HepG2 (cell line): ENCODE results near the gene TNFRSF9. TPM values are rescaled to one million over a fixed set of nuclear protein-coding genes. Genes with fewer than 3 reads are reported as not detected.

Source experiments
- ATAC-seq: fragments of 200-7000 bp; cut with Tn5 transposase; 3 replicates; pipeline ENCODE4 v1.9.1; 2020; ENCODE audit warnings: mild to moderate bottlenecking, moderate library complexity
- BruUV-seq: library from RNA; stranded (reverse); fragments of 400-500 nt; replicated peaks from 2 replicates; lab custom pipeline; 2021; lab: Mats Ljungman, UMichigan
- CTCF ChIA-PET: fragments of 300-600 bp; formaldehyde crosslinking; extraction: SDS; loops from one replicate; lab custom pipeline; 2021; ENCODE audit warnings: low total read pairs, inconsistent platforms, low intra/inter-chr PET ratio; lab: Yijun Ruan, JAX
- POLR2A ChIA-PET: fragments of 350-600 bp; sonication (Branson Sonifier 250); formaldehyde crosslinking; loops from one replicate; lab custom pipeline; 2020; ENCODE audit warnings: antibody characterized with exemption, inconsistent platforms; lab: Yijun Ruan, JAX
- DNase-seq: peaks from one replicate; pipeline ENCODE4 v3.0.0-alpha.2; 2015; ENCODE audit warnings: low spot score
- FAIRE-seq: peaks from 3 replicates; lab custom pipeline; 2011; peaks lifted over from hg19 to GRCh38; lab: Jason Lieb, UNC
- H2AFZ ChIP-seq: one replicate; pipeline ENCODE4 v1.6.1; 2011; ENCODE audit warnings: low read length, inconsistent platforms
- H3K27ac ChIP-seq: fragments of 300-600 bp; 3 replicates; pipeline ENCODE4 v1.8.0; 2011; ENCODE audit warnings: mixed run types, mild to moderate bottlenecking, mixed read lengths, low read length, inconsistent platforms; ENCODE audit not compliant: insufficient read depth; ENCODE audit errors: extremely low read length
- H3K27me3 ChIP-seq, 2 experiments: fragments of 200-600 bp in 1 of 2; 2 replicates in 1 of 2; 3 replicates in 1 of 2; pipeline versions ENCODE4 v1.6.0 to v1.8.0; 2011; ENCODE audit warnings: low read length in 2 of 2, mild to moderate bottlenecking in 2 of 2, moderate library complexity in 2 of 2, inconsistent platforms in 1 of 2; ENCODE audit not compliant: insufficient read depth in 2 of 2, control insufficient read depth in 1 of 2
- H3K36me3 ChIP-seq, 2 experiments: fragments of 200-600 bp in 1 of 2; replicated peaks in 1 of 2; 2 replicates in 1 of 2; 3 replicates in 1 of 2; pipeline versions ENCODE4 v1.5.1 to v1.8.0; 2011; ENCODE audit warnings: low read length in 2 of 2, inconsistent platforms in 1 of 2; ENCODE audit not compliant: insufficient read depth in 2 of 2, control insufficient read depth in 1 of 2
- H3K4me1 ChIP-seq: 2 replicates; pipeline ENCODE4 v1.5.1; 2012; ENCODE audit warnings: low read length, inconsistent platforms; ENCODE audit not compliant: insufficient read depth
- H3K4me2 ChIP-seq: 2 replicates; pipeline ENCODE4 v1.6.0; 2011; ENCODE audit warnings: low read depth, low read length, inconsistent platforms
- H3K4me3 ChIP-seq, 3 experiments: fragments of 200-600 bp in 1 of 3; sonication (generic), shearing (Covaris generic) in 1 of 3; replicated peaks in 1 of 3; 2 replicates each; pipeline ENCODE4 v1.5.1; 2011 to 2016; ENCODE audit warnings: low read length in 3 of 3, inconsistent platforms in 2 of 3, low read depth in 2 of 3, mild to moderate bottlenecking in 2 of 3, control low read depth in 1 of 3, mixed read lengths in 1 of 3; ENCODE audit not compliant: insufficient read depth in 1 of 3
- H3K79me2 ChIP-seq: one replicate; pipeline ENCODE4 v1.6.1; 2011; ENCODE audit warnings: low read length, inconsistent platforms; ENCODE audit not compliant: insufficient read depth
- H3K9ac ChIP-seq: 2 replicates; pipeline ENCODE4 v1.6.0; 2011; ENCODE audit warnings: mild to moderate bottlenecking, low read depth, low read length, inconsistent platforms; ENCODE audit not compliant: insufficient read depth
- H3K9me3 ChIP-seq: 2 replicates; pipeline ENCODE4 v1.5.1; 2012; ENCODE audit warnings: mild to moderate bottlenecking, low read length
- H4K20me1 ChIP-seq: 2 replicates; pipeline ENCODE4 v1.6.0; 2011; ENCODE audit warnings: inconsistent platforms, mild to moderate bottlenecking, low read length, moderate library complexity; ENCODE audit not compliant: insufficient read depth
- ATF7 ChIP-seq, 2 experiments: fragments of 450-650 bp in 1 of 2; sonication (generic) in 1 of 2; formaldehyde crosslinking in 1 of 2; IDR thresholded peaks; 2 replicates each; pipeline versions ENCODE4 v1.4.0 to v1.6.1; 2016 to 2020; ENCODE audit warnings: antibody characterized with exemption in 1 of 2, mild to moderate bottlenecking in 1 of 2, missing genetic modification reagents in 1 of 2
- BORCS8-MEF2B ChIP-seq: sonication (generic); formaldehyde crosslinking; IDR thresholded peaks from 2 replicates; pipeline ENCODE4 v1.8.0; 2022; ENCODE audit warnings: mild to moderate bottlenecking, missing genetic modification reagents
- HIVEP1 ChIP-seq: sonication (generic); formaldehyde crosslinking; IDR thresholded peaks from 2 replicates; pipeline ENCODE4 v1.4.0; 2020; ENCODE audit warnings: mild to moderate bottlenecking, missing genetic modification reagents
- KLF6 ChIP-seq: IDR thresholded peaks from 2 replicates; pipeline ENCODE4 v1.8.0; 2016; ENCODE audit warnings: missing biosample characterization, missing genetic modification reagents
- TARDBP ChIP-seq: sonication (generic); formaldehyde crosslinking; IDR thresholded peaks from 2 replicates; pipeline ENCODE4 v1.8.0; 2022; ENCODE audit warnings: mild to moderate bottlenecking, missing genetic modification reagents
- TSC22D2 ChIP-seq: sonication (generic); formaldehyde crosslinking; IDR thresholded peaks from 2 replicates; pipeline ENCODE4 v1.5.1; 2020; ENCODE audit warnings: missing genetic modification reagents, mild to moderate bottlenecking, borderline replicate concordance
- XRCC5 ChIP-seq: fragments of 200-400 bp; formaldehyde crosslinking; optimal IDR thresholded peaks from 2 replicates; pipeline ENCODE3; 2017; ENCODE audit warnings: mild to moderate bottlenecking, low read length
- YEATS2 ChIP-seq: sonication (generic); formaldehyde crosslinking; IDR thresholded peaks from 2 replicates; pipeline ENCODE4 v1.4.0; 2020; ENCODE audit warnings: missing genetic modification reagents, borderline replicate concordance
- ZNF512 ChIP-seq: sonication (generic); formaldehyde crosslinking; IDR thresholded peaks from 2 replicates; pipeline ENCODE4 v1.4.0; 2020; ENCODE audit warnings: mild to moderate bottlenecking, missing genetic modification reagents
- ZNF556 ChIP-seq: sonication (generic); formaldehyde crosslinking; IDR thresholded peaks from 2 replicates; pipeline ENCODE4 v1.4.0; 2020; ENCODE audit warnings: mild to moderate bottlenecking, missing genetic modification reagents, borderline replicate concordance
- ZNF749 ChIP-seq: sonication (generic); formaldehyde crosslinking; IDR thresholded peaks from 2 replicates; pipeline ENCODE4 v1.8.0; 2022; ENCODE audit warnings: mild to moderate bottlenecking, missing genetic modification reagents, moderate library complexity, borderline replicate concordance
- ZNF776 ChIP-seq: sonication (generic); formaldehyde crosslinking; IDR thresholded peaks from 2 replicates; pipeline ENCODE4 v1.4.0; 2020; ENCODE audit warnings: mild to moderate bottlenecking, missing genetic modification reagents
- WGBS: methylation state at CpG from one replicate; pipeline ENCODE4 v1.1.6; 2017; ENCODE audit warnings: low lambda C conversion rate; 5-methylcytosine and 5-hydroxymethylcytosine counted together
- in situ Hi-C: cut with HindIII; loops from 2 replicates; pipeline ENCODE4 v1.10.0; 2017; ENCODE audit warnings: low pct_unique_long_range_greater_than_20kb; ENCODE audit not compliant: extremely low pct_ligation_motif_present
- intact Hi-C: fragments of 100-400 bp; cut with micrococcal nuclease; formaldehyde crosslinking; loops from one replicate; pipeline ENCODE4 v1.10.0; 2022; ENCODE audit not compliant: unreplicated experiment
- polyA plus RNA-seq, 8 experiments: library from polyadenylated mRNA; depleted of rRNA in 3 of 8; stranded (reverse) in 7 of 8; unstranded in 1 of 8; fragments of >200 nt; fragmentation: Illumina TruSeq in 4 of 8; extraction: Trizol in 4 of 8; gene quantifications; 2 replicates each; pipeline versions ENCODE4 v1.2.1 to v1.2.3, GENCODE V29; 2011 to 2016; ENCODE audit warnings: low read depth in 4 of 8, missing spikeins in 1 of 8, mixed read lengths in 1 of 8; ENCODE audit not compliant: insufficient read depth in 1 of 8
- total RNA-seq, 5 experiments: library from RNA; depleted of rRNA; stranded (reverse); fragments of >200 nt; fragmentation: Illumina TruSeq; extraction: Trizol; gene quantifications; 2 replicates each; pipeline ENCODE4 v1.2.3, GENCODE V29; 2016; ENCODE audit warnings: low read depth in 1 of 5
- TF ChIP-seq, protein P1 (sequence below): sonication (generic); formaldehyde crosslinking; IDR thresholded peaks from 2 replicates; pipeline ENCODE4 v1.5.1; 2020; ENCODE audit warnings: mild to moderate bottlenecking, missing genetic modification reagents, borderline replicate concordance
- TF ChIP-seq, protein P2 (sequence below): sonication (generic); formaldehyde crosslinking; IDR thresholded peaks from 2 replicates; pipeline ENCODE4 v1.4.0; 2020; ENCODE audit warnings: missing genetic modification reagents

TNFRSF9 gene
- total and polyA plus RNA-seq, 2 of the 13 experiments (the other 11 are each of a cell fraction or from before 2014, with no cell fraction given), result 0.07 TPM; not detected in 1

DNA sequence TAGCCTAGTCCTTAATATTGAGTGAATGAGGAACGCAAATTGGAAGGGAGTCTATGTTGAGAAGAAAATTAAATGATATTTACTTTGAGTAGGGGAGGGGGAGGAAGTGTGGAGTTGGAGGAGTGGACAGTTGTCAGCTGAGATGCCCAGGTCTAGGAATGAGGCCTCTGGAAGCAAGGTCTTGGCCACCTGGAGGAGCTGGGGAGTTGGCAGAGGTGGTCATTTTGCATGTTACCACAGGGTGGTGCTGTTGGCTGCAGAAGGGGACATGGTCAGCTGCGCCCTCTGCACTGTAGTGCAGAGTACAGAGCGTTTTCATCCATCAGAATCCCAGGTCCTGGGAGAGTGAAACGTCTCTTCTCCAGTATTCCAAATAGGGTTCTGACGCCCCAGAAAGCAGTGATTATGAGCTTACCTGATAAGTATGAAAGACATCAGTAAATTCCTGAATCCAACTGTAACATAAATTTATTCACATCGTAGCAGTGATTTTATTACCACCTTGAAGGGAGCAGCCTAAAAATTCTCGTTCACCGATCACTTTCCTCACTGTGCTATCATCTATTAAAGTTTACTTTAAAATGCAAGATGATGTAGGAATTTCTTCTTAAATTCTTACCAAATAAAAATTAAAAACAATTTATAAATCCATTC lies 34.7 kb upstream of the TNFRSF9 start:
- FAIRE-seq (peak; percentile 97), ATAC-seq (peak; percentile 100), DNase-seq (peak; percentile 76)
- Histone ChIP-seq H2AFZ (no peak overlapping the region), H3K36me3 (peaks cover 20 to 53% of the 10 kb centered on the region in 2 experiments; a peak in 4 of 5 replicates), H3K27ac (no peak overlapping the region), H3K27me3 (no peaks in the 10 kb centered on the region), H3K9ac (no peak overlapping the region), H3K9me3 (no peaks in the 10 kb centered on the region), H3K4me3 (no peak overlapping the region), H3K79me2 (peaks cover 6% of the 10 kb centered on the region), H3K4me1 (no peaks in the 10 kb centered on the region), H3K4me2 (no peak overlapping the region), H4K20me1 (0 out of 2 replicates have a peak, but pooled peaks cover 3% of the 10 kb centered on the region)
- intact Hi-C loops (loop anchor here (1.0 to 2.0 kb wide), 2 partner anchors 339 to 374 kb away; no protein-coding TSS in a partner anchor), in situ Hi-C loops (no loop called here)
- CTCF ChIA-PET, result interaction anchor here (1.2 to 3.7 kb wide), 5 partner anchors 40 to 377 kb away, joined by 7 to 39 read pairs (median 12); no protein-coding TSS in a partner anchor
- BruUV-seq, result TSS peak; percentile 17
- POLR2A ChIA-PET, result interaction anchor here (0.6 to 2.2 kb wide), 8 partner anchors 9 to 372 kb away, joined by 3 to 15 read pairs (median 4); partner anchors contain the start of gene PARK7
- WGBS, result 44% methylated on average over 8 of the region's 8 CpGs
- peak; percentile 97 for TF ChIP-seq XRCC5
- TF ChIP-seq, protein P1, sequence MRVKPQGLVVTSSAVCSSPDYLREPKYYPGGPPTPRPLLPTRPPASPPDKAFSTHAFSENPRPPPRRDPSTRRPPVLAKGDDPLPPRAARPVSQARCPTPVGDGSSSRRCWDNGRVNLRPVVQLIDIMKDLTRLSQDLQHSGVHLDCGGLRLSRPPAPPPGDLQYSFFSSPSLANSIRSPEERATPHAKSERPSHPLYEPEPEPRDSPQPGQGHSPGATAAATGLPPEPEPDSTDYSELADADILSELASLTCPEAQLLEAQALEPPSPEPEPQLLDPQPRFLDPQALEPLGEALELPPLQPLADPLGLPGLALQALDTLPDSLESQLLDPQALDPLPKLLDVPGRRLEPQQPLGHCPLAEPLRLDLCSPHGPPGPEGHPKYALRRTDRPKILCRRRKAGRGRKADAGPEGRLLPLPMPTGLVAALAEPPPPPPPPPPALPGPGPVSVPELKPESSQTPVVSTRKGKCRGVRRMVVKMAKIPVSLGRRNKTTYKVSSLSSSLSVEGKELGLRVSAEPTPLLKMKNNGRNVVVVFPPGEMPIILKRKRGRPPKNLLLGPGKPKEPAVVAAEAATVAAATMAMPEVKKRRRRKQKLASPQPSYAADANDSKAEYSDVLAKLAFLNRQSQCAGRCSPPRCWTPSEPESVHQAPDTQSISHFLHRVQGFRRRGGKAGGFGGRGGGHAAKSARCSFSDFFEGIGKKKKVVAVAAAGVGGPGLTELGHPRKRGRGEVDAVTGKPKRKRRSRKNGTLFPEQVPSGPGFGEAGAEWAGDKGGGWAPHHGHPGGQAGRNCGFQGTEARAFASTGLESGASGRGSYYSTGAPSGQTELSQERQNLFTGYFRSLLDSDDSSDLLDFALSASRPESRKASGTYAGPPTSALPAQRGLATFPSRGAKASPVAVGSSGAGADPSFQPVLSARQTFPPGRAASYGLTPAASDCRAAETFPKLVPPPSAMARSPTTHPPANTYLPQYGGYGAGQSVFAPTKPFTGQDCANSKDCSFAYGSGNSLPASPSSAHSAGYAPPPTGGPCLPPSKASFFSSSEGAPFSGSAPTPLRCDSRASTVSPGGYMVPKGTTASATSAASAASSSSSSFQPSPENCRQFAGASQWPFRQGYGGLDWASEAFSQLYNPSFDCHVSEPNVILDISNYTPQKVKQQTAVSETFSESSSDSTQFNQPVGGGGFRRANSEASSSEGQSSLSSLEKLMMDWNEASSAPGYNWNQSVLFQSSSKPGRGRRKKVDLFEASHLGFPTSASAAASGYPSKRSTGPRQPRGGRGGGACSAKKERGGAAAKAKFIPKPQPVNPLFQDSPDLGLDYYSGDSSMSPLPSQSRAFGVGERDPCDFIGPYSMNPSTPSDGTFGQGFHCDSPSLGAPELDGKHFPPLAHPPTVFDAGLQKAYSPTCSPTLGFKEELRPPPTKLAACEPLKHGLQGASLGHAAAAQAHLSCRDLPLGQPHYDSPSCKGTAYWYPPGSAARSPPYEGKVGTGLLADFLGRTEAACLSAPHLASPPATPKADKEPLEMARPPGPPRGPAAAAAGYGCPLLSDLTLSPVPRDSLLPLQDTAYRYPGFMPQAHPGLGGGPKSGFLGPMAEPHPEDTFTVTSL (CRISPR knock-in tag), result no peak
- TF ChIP-seq ZNF749, result no peak
- TF ChIP-seq TARDBP (CRISPR knock-in tag), result 0 out of 2 replicates have a peak, but pooled peaks have one; percentile 40
- TF ChIP-seq, protein P2, sequence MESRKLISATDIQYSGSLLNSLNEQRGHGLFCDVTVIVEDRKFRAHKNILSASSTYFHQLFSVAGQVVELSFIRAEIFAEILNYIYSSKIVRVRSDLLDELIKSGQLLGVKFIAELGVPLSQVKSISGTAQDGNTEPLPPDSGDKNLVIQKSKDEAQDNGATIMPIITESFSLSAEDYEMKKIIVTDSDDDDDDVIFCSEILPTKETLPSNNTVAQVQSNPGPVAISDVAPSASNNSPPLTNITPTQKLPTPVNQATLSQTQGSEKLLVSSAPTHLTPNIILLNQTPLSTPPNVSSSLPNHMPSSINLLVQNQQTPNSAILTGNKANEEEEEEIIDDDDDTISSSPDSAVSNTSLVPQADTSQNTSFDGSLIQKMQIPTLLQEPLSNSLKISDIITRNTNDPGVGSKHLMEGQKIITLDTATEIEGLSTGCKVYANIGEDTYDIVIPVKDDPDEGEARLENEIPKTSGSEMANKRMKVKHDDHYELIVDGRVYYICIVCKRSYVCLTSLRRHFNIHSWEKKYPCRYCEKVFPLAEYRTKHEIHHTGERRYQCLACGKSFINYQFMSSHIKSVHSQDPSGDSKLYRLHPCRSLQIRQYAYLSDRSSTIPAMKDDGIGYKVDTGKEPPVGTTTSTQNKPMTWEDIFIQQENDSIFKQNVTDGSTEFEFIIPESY, result peak; percentile 92
- no peak for TF ChIP-seq TSC22D2 (CRISPR knock-in tag)
- TF ChIP-seq ZNF512 (CRISPR knock-in tag), result 0 out of 2 replicates have a peak, but pooled peaks have one; percentile 32
- TF ChIP-seq BORCS8-MEF2B (CRISPR knock-in tag), result no peak
- TF ChIP-seq YEATS2 (CRISPR knock-in tag), result peak; percentile 41; the same call in 1 of the 2 replicates
- no peak for TF ChIP-seq ZNF556 (CRISPR knock-in tag)
- no peak for TF ChIP-seq ZNF776 (CRISPR knock-in tag)
- TF ChIP-seq KLF6 (CRISPR knock-in tag), result no peak
- no peak for TF ChIP-seq ATF7 (IDR thresholded peaks at IDR 0.05)
- TF ChIP-seq ATF7 (CRISPR knock-in tag; IDR thresholded peaks at IDR 0.05), result no peak
- no peak for TF ChIP-seq HIVEP1
